WI38 (cell line): ENCODE results near the gene TMEM91.

ENCODE experiments used
- H3K4me3 ChIP-seq: 2 replicates; pipeline ENCODE4 v1.5.1; 2011; ENCODE audit warnings: low read depth, mild to moderate bottlenecking, control low read depth, low read length
- TF ChIP-seq, protein P1 (sequence below): IDR thresholded peaks from 2 replicates; pipeline ENCODE4 v1.5.1; 2012; ENCODE audit warnings: low read depth, mild to moderate bottlenecking, control low read depth, low read length

Gene TMEM91

DNA sequence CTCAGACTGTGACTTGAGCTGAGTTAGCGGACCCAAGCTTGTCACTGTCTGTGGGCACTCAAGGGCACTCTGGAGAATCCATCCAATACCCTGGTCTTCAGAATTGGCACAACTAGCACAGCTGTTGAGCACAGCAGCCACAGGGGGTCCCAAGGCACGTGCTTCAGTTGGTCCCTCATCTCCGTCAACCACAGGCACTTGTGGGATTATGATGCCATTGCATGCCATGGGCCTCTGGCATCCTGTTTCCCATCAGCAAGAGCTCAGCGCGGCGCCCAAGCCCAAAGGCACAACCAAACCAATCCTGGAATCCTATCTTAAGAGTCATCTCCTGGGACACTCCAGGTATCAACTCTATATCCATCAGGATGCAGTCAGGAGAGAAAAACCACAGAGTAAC is 54.6 kb downstream of the TMEM91 start:
- TF ChIP-seq, protein P1, sequence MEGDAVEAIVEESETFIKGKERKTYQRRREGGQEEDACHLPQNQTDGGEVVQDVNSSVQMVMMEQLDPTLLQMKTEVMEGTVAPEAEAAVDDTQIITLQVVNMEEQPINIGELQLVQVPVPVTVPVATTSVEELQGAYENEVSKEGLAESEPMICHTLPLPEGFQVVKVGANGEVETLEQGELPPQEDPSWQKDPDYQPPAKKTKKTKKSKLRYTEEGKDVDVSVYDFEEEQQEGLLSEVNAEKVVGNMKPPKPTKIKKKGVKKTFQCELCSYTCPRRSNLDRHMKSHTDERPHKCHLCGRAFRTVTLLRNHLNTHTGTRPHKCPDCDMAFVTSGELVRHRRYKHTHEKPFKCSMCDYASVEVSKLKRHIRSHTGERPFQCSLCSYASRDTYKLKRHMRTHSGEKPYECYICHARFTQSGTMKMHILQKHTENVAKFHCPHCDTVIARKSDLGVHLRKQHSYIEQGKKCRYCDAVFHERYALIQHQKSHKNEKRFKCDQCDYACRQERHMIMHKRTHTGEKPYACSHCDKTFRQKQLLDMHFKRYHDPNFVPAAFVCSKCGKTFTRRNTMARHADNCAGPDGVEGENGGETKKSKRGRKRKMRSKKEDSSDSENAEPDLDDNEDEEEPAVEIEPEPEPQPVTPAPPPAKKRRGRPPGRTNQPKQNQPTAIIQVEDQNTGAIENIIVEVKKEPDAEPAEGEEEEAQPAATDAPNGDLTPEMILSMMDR, result no peak
- H3K4me3 ChIP-seq, result no peak overlapping the region

- TF ChIP-seq, protein P1, result no peak
- H3K4me3 ChIP-seq, result no peak overlapping the region
Measured at GRCh38 chr19:41431426-41432386, 55.4 kb downstream of the TMEM91 start.

DNA sequence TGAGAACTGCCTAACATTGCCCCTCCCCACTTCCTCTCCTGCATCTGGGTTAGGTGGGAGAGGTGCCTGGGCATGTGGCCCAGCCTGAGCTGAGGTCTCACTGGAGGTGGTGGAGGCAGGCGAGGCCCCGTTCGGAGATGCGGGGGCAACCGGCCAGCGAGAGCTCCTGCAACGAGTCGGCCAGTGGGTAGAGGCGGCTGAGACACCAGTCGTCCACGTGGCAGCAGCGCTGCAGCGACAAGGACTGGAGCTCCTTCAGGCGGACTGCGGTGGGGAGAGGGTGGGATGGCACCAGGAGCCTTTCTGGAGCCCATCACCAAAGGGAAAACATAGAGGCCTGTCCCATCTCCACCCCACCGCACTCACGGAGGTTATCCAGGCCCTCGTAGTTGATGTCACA is 56.8 kb downstream of the TMEM91 start:
- no peak overlapping the region for H3K4me3 ChIP-seq
- TF ChIP-seq, protein P1, result no peak
